ENCODE measurements around the gene ANKRD13C.

- no peak for TF ChIP-seq RAD21 (IDR thresholded peaks at IDR 0.05; ENCODE audit: low read depth)
- TF ChIP-seq ZBTB7A (IDR thresholded peaks at IDR 0.05; ENCODE audit: low read depth): no peak
- TF ChIP-seq TAF1 (IDR thresholded peaks at IDR 0.05; ENCODE audit: low read depth): no peak
- TF ChIP-seq TCF12 (IDR thresholded peaks at IDR 0.05; ENCODE audit: low read depth): no peak
- TF ChIP-seq TEAD4 (IDR thresholded peaks at IDR 0.05): no peak
- no peak for TF ChIP-seq CREB1 (IDR thresholded peaks at IDR 0.05; ENCODE audit: low read depth)
- no peak for TF ChIP-seq CEBPB (IDR thresholded peaks at IDR 0.05)
- no peak for TF ChIP-seq FOXM1 (IDR thresholded peaks at IDR 0.05; ENCODE audit: borderline replicate concordance, low read depth)
- TF ChIP-seq EGR1 (IDR thresholded peaks at IDR 0.05): no peak
These were observed 1.4 kb upstream of the ANKRD13C start for GRCh38 chr1:70355920-70356319.

Measured in Ishikawa (cell line).